Right hindlimb (tissue), 1 donor: ENCODE results near the gene CDK6.
"Not testable (repeated sequence)": the region's sequence is repeated elsewhere in the genome, so short reads cannot be mapped to it uniquely, and the experiment has no call there.

ENCODE experiments used
- DNase-seq: peaks from one replicate; pipeline ENCODE4 v3.0.0-alpha.2; 2018

Gene CDK6

GRCh38 chr7:92836489-92836999 lies at the start of gene CDK6:
TSS of gene CDK6 (minus strand) at chr7:92836573. CDS start at chr7:92833323, 3,250 bp downstream.
- peak; percentile 86 for DNase-seq

GRCh38 chr7:92886039-92886438 lies 49.7 kb upstream of the CDK6 start:
- DNase-seq, result not testable (repeated sequence)

GRCh38 chr7:92884218-92884617 lies 47.8 kb upstream of the CDK6 start:
- DNase-seq, result no peak

GRCh38 chr7:92882760-92883159 lies 46.4 kb upstream of the CDK6 start:
- no peak for DNase-seq

- no peak for DNase-seq
These were observed 44.7 kb upstream of the CDK6 start for GRCh38 chr7:92881091-92881485.

- no peak for DNase-seq
These were observed 44.1 kb upstream of the CDK6 start for GRCh38 chr7:92880212-92881090.

GRCh38 chr7:92877367-92877766 lies 41.0 kb upstream of the CDK6 start:
- DNase-seq, result no peak

GRCh38 chr7:92876836-92877235 lies 40.5 kb upstream of the CDK6 start:
- no peak for DNase-seq

GRCh38 chr7:92875719-92876118 lies 39.3 kb upstream of the CDK6 start:
- DNase-seq, result no peak

GRCh38 chr7:92875173-92875572 lies 38.8 kb upstream of the CDK6 start:
- no peak for DNase-seq

GRCh38 chr7:92874567-92874966 lies 38.2 kb upstream of the CDK6 start:
- no peak for DNase-seq

GRCh38 chr7:92873776-92874175 lies 37.4 kb upstream of the CDK6 start:
- no peak for DNase-seq

- no peak for DNase-seq
These were observed 36.3 kb upstream of the CDK6 start for GRCh38 chr7:92872701-92873100.

- no peak for DNase-seq
These were observed 32.4 kb upstream of the CDK6 start for GRCh38 chr7:92868683-92869293.

GRCh38 chr7:92864169-92864568 lies 27.8 kb upstream of the CDK6 start:
- not testable (repeated sequence) for DNase-seq

- no peak for DNase-seq
These were observed 20.1 kb upstream of the CDK6 start for GRCh38 chr7:92856436-92856835.

- DNase-seq, result no peak
These were observed 18.3 kb upstream of the CDK6 start for GRCh38 chr7:92854501-92855238.

GRCh38 chr7:92851732-92852131 lies 15.4 kb upstream of the CDK6 start:
- no peak for DNase-seq

- DNase-seq, result no peak
These were observed 14.1 kb upstream of the CDK6 start for GRCh38 chr7:92850516-92850915.

GRCh38 chr7:92849322-92849721 lies 12.9 kb upstream of the CDK6 start:
- DNase-seq, result no peak

- no peak for DNase-seq
These were observed 12.5 kb upstream of the CDK6 start for GRCh38 chr7:92848851-92849250.

- DNase-seq, result no peak
These were observed 12.1 kb upstream of the CDK6 start for GRCh38 chr7:92848441-92848840.

GRCh38 chr7:92847305-92847704 lies 10.9 kb upstream of the CDK6 start:
- no peak for DNase-seq
